ENCODE measurements around the gene TMEM150A.

DNA sequence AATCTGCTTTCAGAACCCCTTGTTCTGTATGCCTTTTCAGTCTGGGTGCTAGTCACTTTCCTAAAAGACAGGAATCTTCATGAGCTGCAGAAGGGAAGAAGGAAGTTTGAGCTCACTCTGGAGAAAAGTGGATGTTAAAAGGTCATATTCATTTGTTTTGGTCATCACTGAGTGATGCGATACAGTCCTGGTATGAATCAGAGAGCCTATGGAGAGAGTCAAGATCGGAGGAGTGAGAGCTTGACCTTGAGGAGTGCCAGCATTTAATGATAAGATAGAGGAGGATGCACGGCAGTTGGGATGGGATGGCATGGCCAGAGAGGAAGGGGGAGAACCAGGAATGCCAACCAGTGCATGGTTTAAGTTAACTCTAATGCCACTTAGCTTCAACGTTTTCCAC is 33.1 kb upstream of the TMEM150A start:
- no peak for TF ChIP-seq ZNF891 (CRISPR knock-in tag; IDR thresholded peaks at IDR 0.05)
- TF ChIP-seq ATM (IDR thresholded peaks at IDR 0.05; ENCODE audit: borderline replicate concordance) = no peak
- TF ChIP-seq, protein P1, sequence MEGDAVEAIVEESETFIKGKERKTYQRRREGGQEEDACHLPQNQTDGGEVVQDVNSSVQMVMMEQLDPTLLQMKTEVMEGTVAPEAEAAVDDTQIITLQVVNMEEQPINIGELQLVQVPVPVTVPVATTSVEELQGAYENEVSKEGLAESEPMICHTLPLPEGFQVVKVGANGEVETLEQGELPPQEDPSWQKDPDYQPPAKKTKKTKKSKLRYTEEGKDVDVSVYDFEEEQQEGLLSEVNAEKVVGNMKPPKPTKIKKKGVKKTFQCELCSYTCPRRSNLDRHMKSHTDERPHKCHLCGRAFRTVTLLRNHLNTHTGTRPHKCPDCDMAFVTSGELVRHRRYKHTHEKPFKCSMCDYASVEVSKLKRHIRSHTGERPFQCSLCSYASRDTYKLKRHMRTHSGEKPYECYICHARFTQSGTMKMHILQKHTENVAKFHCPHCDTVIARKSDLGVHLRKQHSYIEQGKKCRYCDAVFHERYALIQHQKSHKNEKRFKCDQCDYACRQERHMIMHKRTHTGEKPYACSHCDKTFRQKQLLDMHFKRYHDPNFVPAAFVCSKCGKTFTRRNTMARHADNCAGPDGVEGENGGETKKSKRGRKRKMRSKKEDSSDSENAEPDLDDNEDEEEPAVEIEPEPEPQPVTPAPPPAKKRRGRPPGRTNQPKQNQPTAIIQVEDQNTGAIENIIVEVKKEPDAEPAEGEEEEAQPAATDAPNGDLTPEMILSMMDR (CRISPR knock-in tag; IDR thresholded peaks at IDR 0.05) = no peak
- no peak for TF ChIP-seq EZH2 (conservative IDR thresholded peaks at IDR 0.05; ENCODE audit: low read depth, low read length)
- TF ChIP-seq CREM (IDR thresholded peaks at IDR 0.05) = no peak
- no peak for TF ChIP-seq CREM (CRISPR knock-in tag; IDR thresholded peaks at IDR 0.05)
- TF ChIP-seq KLF12 (CRISPR knock-in tag; IDR thresholded peaks at IDR 0.05; ENCODE audit: borderline replicate concordance) = no peak
- TF ChIP-seq, protein P2, sequence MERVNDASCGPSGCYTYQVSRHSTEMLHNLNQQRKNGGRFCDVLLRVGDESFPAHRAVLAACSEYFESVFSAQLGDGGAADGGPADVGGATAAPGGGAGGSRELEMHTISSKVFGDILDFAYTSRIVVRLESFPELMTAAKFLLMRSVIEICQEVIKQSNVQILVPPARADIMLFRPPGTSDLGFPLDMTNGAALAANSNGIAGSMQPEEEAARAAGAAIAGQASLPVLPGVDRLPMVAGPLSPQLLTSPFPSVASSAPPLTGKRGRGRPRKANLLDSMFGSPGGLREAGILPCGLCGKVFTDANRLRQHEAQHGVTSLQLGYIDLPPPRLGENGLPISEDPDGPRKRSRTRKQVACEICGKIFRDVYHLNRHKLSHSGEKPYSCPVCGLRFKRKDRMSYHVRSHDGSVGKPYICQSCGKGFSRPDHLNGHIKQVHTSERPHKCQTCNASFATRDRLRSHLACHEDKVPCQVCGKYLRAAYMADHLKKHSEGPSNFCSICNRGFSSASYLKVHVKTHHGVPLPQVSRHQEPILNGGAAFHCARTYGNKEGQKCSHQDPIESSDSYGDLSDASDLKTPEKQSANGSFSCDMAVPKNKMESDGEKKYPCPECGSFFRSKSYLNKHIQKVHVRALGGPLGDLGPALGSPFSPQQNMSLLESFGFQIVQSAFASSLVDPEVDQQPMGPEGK (CRISPR knock-in tag; IDR thresholded peaks at IDR 0.05) = no peak
- no peak for TF ChIP-seq MXI1 (IDR thresholded peaks at IDR 0.05; ENCODE audit: borderline replicate concordance, low read depth, low read length)
- TF ChIP-seq CEBPG (CRISPR knock-in tag; IDR thresholded peaks at IDR 0.05) = no peak
- TF ChIP-seq ZNF207 (IDR thresholded peaks at IDR 0.05; ENCODE audit: borderline replicate concordance) = no peak
- no peak for TF ChIP-seq RAD21 (CRISPR knock-in tag; IDR thresholded peaks at IDR 0.05)
- no peak for TF ChIP-seq CBX5 (CRISPR knock-in tag; IDR thresholded peaks at IDR 0.05; ENCODE audit: borderline replicate concordance)
- TF ChIP-seq ESRRA (CRISPR knock-in tag; IDR thresholded peaks at IDR 0.05; ENCODE audit: low read depth) = no peak
- TF ChIP-seq ZNF776 (CRISPR knock-in tag; IDR thresholded peaks at IDR 0.05) = no peak
